OCI-LY7 (cell line): ENCODE measurements around the gene C4orf36. TPM values are rescaled to one million over a fixed set of nuclear protein-coding genes. Genes with fewer than 3 reads are reported as not detected.

Source experiments
- BruUV-seq: library from RNA; stranded (reverse); fragments of 400-500 nt; replicated peaks from 2 replicates; lab custom pipeline; 2021; lab: Mats Ljungman, UMichigan
- CTCF ChIA-PET: fragments of 300-600 bp; sonication (Branson Sonifier 250); formaldehyde crosslinking; loops from one replicate; lab custom pipeline; 2022; ENCODE audit warnings: antibody characterized with exemption; ENCODE audit not compliant: unreplicated experiment; lab: Charles Lee
- POLR2A ChIA-PET: fragments of 300-600 bp; sonication (Branson Sonifier 250); formaldehyde crosslinking; loops from one replicate; lab custom pipeline; 2022; ENCODE audit warnings: antibody characterized with exemption; lab: Charles Lee
- DNase-seq: peaks from one replicate; pipeline ENCODE4 v3.0.0-alpha.2; 2015; ENCODE audit warnings: low spot score
- H2AFZ ChIP-seq: fragments of 200-600 bp; sonication (generic), shearing (Covaris generic); 2 replicates; pipeline ENCODE4 v1.6.1; 2014; ENCODE audit warnings: mild to moderate bottlenecking, antibody characterized with exemption, low read length, moderate library complexity
- H3K27ac ChIP-seq: fragments of 200-600 bp; sonication (generic); 2 replicates; pipeline ENCODE4 v1.5.1; 2014; ENCODE audit warnings: mixed run types, low read depth, mild to moderate bottlenecking, moderate library complexity, low read length, inconsistent platforms; ENCODE audit not compliant: poor library complexity, severe bottlenecking
- H3K36me3 ChIP-seq: fragments of 200-600 bp; sonication (generic); 2 replicates; pipeline ENCODE4 v1.6.1; 2014; ENCODE audit warnings: mild to moderate bottlenecking, antibody characterized with exemption, low read length, moderate library complexity, mixed read lengths; ENCODE audit not compliant: insufficient read depth
- H3K4me1 ChIP-seq: fragments of 200-600 bp; sonication (generic); 2 replicates; pipeline ENCODE4 v1.5.1; 2014; ENCODE audit warnings: mild to moderate bottlenecking, low read length; ENCODE audit not compliant: insufficient read depth, poor library complexity, severe bottlenecking
- H3K4me2 ChIP-seq: fragments of 200-600 bp; sonication (generic); 2 replicates; pipeline ENCODE4 v1.6.1; 2014; ENCODE audit warnings: mild to moderate bottlenecking, low read length
- H3K4me3 ChIP-seq: fragments of 200-600 bp; sonication (generic); 2 replicates; pipeline ENCODE4 v1.5.1; 2014; ENCODE audit warnings: mild to moderate bottlenecking, low read depth, low read length; ENCODE audit not compliant: poor library complexity, severe bottlenecking
- H3K79me2 ChIP-seq: fragments of 200-600 bp; sonication (generic); 2 replicates; pipeline ENCODE4 v1.6.1; 2016; ENCODE audit warnings: low read depth, mild to moderate bottlenecking, low read length, moderate library complexity, mixed read lengths; ENCODE audit not compliant: insufficient read depth
- H3K9me2 ChIP-seq: fragments of 200-600 bp; sonication (generic); 2 replicates; pipeline ENCODE4 v1.6.1; 2016; ENCODE audit warnings: mild to moderate bottlenecking, low read length, mixed read lengths; ENCODE audit not compliant: insufficient read depth
- H3K9me3 ChIP-seq: fragments of 200-600 bp; sonication (generic); 2 replicates; pipeline ENCODE4 v1.6.1; 2014; ENCODE audit warnings: mild to moderate bottlenecking, mixed run types, low read length, mixed read lengths
- H4K20me1 ChIP-seq: fragments of 200-600 bp; sonication (generic); 2 replicates; pipeline ENCODE4 v1.6.1; 2014; ENCODE audit warnings: mild to moderate bottlenecking, antibody characterized with exemption, low read length, moderate library complexity, mixed read lengths; ENCODE audit not compliant: insufficient read depth
- EZH2phosphoT487 ChIP-seq: fragments of 200-600 bp; sonication (generic); IDR thresholded peaks from 2 replicates; pipeline ENCODE4 v1.6.1; 2018; ENCODE audit warnings: low read depth, borderline replicate concordance, mild to moderate bottlenecking, mixed run types, antibody characterized with exemption, low read length, moderate library complexity, mixed read lengths
- intact Hi-C: fragments of 100-400 bp; cut with micrococcal nuclease; formaldehyde crosslinking; loops from one replicate; pipeline ENCODE4 v1.10.0; 2022; ENCODE audit not compliant: unreplicated experiment
- total RNA-seq, 2 experiments: library from RNA; depleted of rRNA in 1 of 2; stranded (reverse); fragments of >200 nt in 1 of 2; shearing (Covaris generic) in 1 of 2; gene quantifications; 2 replicates each; pipeline ENCODE4 v1.2.3, GENCODE V29; 2014 to 2022
- TF ChIP-seq, protein P1 (sequence below): fragments of 200-600 bp; sonication (generic); conservative IDR thresholded peaks from 2 replicates; pipeline ENCODE4 v1.5.1; 2014; ENCODE audit warnings: mild to moderate bottlenecking, antibody characterized with exemption, low read length, moderate library complexity, mixed read lengths

C4orf36 gene
- total RNA-seq, 2 experiments from 2014 or later = 1.4 TPM; not detected in 1

DNA sequence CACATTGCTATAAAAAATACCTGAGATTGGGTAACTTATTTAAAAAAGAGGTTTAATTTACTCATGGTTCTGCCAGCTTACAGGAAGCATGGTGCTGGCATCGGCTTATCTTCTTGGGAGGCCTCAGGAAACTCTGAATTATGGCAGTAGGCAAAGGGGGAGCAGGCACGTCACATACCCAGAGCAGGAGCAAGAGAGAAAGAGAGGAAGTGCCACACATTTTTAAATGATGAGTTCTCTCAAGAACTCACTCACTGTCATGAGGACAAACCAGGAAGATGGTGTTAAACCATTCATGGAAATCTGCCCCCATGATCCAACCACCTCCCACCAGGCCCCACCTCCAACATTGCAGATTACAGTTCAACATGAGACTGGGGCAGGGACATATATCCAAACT lies 32.6 kb upstream of the C4orf36 start:
- no peak for DNase-seq
- no peak overlapping the region for H3K4me3 ChIP-seq
- H3K27ac ChIP-seq = no peak overlapping the region
- CTCF ChIA-PET = no interaction called here
- H3K79me2 ChIP-seq = no peaks in the 10 kb centered on the region; the same call in 1 of the 2 replicates
- intact Hi-C loops = loop anchor here (5.0 kb wide), 2 partner anchors 297 to 312 kb away; partner anchors contain the start of gene KLHL8
- H3K36me3 ChIP-seq = peaks cover 11% of the 10 kb centered on the region
- H4K20me1 ChIP-seq = no peaks in the 10 kb centered on the region
- H3K9me3 ChIP-seq = no peaks in the 10 kb centered on the region
- POLR2A ChIA-PET = interaction anchor here (1.5 to 2.3 kb wide), 3 partner anchors 8 to 466 kb away, joined by 3 to 10 read pairs (median 9); partner anchors contain the start of gene HSD17B11
- TF ChIP-seq, protein P1, sequence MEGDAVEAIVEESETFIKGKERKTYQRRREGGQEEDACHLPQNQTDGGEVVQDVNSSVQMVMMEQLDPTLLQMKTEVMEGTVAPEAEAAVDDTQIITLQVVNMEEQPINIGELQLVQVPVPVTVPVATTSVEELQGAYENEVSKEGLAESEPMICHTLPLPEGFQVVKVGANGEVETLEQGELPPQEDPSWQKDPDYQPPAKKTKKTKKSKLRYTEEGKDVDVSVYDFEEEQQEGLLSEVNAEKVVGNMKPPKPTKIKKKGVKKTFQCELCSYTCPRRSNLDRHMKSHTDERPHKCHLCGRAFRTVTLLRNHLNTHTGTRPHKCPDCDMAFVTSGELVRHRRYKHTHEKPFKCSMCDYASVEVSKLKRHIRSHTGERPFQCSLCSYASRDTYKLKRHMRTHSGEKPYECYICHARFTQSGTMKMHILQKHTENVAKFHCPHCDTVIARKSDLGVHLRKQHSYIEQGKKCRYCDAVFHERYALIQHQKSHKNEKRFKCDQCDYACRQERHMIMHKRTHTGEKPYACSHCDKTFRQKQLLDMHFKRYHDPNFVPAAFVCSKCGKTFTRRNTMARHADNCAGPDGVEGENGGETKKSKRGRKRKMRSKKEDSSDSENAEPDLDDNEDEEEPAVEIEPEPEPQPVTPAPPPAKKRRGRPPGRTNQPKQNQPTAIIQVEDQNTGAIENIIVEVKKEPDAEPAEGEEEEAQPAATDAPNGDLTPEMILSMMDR = no peak
- TF ChIP-seq EZH2phosphoT487 = no peak
- BruUV-seq = no TSS peak
- peaks cover 34% of the 10 kb centered on the region for H3K4me1 ChIP-seq
- H2AFZ ChIP-seq = no peak overlapping the region
- no peaks in the 10 kb centered on the region for H3K9me2 ChIP-seq
- no peak overlapping the region for H3K4me2 ChIP-seq

DNA sequence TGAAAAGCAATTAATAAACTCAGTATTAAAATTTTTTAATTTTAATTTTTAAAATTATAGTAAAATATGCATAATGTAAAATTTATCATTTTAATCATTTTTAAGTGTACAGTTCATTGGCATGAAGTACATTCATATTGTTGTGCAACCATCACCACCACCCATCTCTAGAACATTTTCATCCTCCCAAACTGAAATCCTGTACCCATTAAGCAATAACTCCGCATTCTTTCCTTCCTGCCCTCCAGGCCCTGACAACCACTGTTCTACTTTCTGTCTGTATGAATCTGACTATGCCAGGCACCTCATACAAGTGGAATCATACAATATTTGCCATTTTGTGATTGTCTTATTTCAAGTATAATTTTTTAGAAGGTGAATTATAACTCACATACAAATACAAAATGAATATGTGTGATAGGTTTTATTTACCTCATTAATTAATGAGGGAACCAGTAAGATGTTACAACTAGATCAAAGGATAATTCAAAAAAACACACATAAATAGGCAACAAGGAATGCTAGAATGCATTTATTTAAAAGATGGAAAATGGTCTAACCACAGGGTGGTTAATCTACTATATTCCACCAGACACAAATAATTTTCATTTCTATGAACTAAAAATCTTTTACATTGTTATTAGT lies 29.5 kb upstream of the C4orf36 start:
- no TSS peak for BruUV-seq
- Histone ChIP-seq H3K4me2 (no peak overlapping the region), H3K79me2 (no peaks in the 10 kb centered on the region; the same call in 1 of the 2 replicates), H2AFZ (no peak overlapping the region), H3K9me2 (no peaks in the 10 kb centered on the region), H4K20me1 (no peaks in the 10 kb centered on the region), H3K27ac (no peak overlapping the region), H3K4me3 (no peak overlapping the region), H3K9me3 (no peaks in the 10 kb centered on the region), H3K4me1 (peaks cover 12% of the 10 kb centered on the region), H3K36me3 (peaks cover 13% of the 10 kb centered on the region; the same call in 1 of the 2 replicates)
- ChIA-PET POLR2A (interaction anchor here (0.6 to 2.2 kb wide), 6 partner anchors 15 to 171 kb away, joined by 3 to 11 read pairs (median 4); no protein-coding TSS in a partner anchor), CTCF (interaction anchor here (1.2 to 2.1 kb wide), 2 partner anchors 60 to 171 kb away, joined by 3 to 22 read pairs; no protein-coding TSS in a partner anchor)
- TF ChIP-seq EZH2phosphoT487 = no peak
- TF ChIP-seq, protein P1 = no peak
- DNase-seq = no peak
- intact Hi-C loops = loop anchor here (1.0 to 5.0 kb wide), 5 partner anchors 85 to 316 kb away; partner anchors contain the start of gene KLHL8
